ENCODE results near the gene KCNK5. TPM values are rescaled to one million over a fixed set of nuclear protein-coding genes. Genes with fewer than 3 reads are reported as not detected.

The KCNK5 gene
- total and polyA plus RNA-seq, 2 donors (not counting 3 experiments of a cell fraction or from before 2014, with no cell fraction given): not detected

- dilution Hi-C loops (cut with MboI; ENCODE audit: extremely low pct_ligation_motif_present, low sequenced_read_pairs) (no loop called here), intact Hi-C loops (cut with micrococcal nuclease) (no loop called here)
- Histone ChIP-seq H4K20me1 (replicated peaks; ENCODE audit: control insufficient read depth, extremely low read depth, insufficient read depth, low read length) (no peaks in the 10 kb centered on the region), H3K4me1 (ENCODE audit: control insufficient read depth, extremely low read depth, insufficient read depth, low read length) (no peaks in the 10 kb centered on the region), H3K9me1 (replicated peaks; ENCODE audit: control insufficient read depth, extremely low read depth, insufficient read depth, low read length) (no peaks in the 10 kb centered on the region), H3K36me3 (ENCODE audit: control insufficient read depth in 2 of 2, extremely low read depth in 1 of 2, insufficient read depth in 2 of 2, low read length in 2 of 2) (no peaks in the 10 kb centered on the region), H3K4me3 (replicated peaks in 1 of 3; ENCODE audit: insufficient read depth in 1 of 3, low read depth in 1 of 3, low read length in 3 of 3) (no peak overlapping the region), H3K79me2 (ENCODE audit: control insufficient read depth, insufficient read depth, low read length) (no peaks in the 10 kb centered on the region), H2AFZ (ENCODE audit: low read depth, low read length) (no peak overlapping the region), H3K27ac (ENCODE audit: insufficient read depth, low read depth, low read length) (no peak overlapping the region), H3K9ac (replicated peaks; ENCODE audit: extremely low read depth, insufficient read depth, low read length) (no peak overlapping the region), H3K9me3 (replicated peaks; ENCODE audit: control insufficient read depth, insufficient read depth, low read length) (no peaks in the 10 kb centered on the region), H3K4me2 (ENCODE audit: insufficient read depth, low read length) (no peak overlapping the region), H3K27me3 (ENCODE audit: control insufficient read depth in 2 of 2, insufficient read depth in 2 of 2, low read length in 2 of 2) (no peaks in the 10 kb centered on the region)
- FAIRE-seq (no peak), DNase-seq (ENCODE audit: low read depth, low spot score) (no peak)
- CTCF ChIA-PET: no interaction called here
- no peak for TF ChIP-seq MAX (IDR thresholded peaks at IDR 0.05; ENCODE audit: insufficient read depth, insufficient read length)
- no peak for TF ChIP-seq JUN (IDR thresholded peaks at IDR 0.05; ENCODE audit: borderline replicate concordance, insufficient read depth, insufficient read length, low read depth)
- no peak for TF ChIP-seq POLR2A (IDR thresholded peaks at IDR 0.05; ENCODE audit: low read depth, low read length)
- TF ChIP-seq EZH2 (IDR thresholded peaks at IDR 0.05; ENCODE audit: borderline replicate concordance, low read depth, low read length, severe bottlenecking): no peak
- no peak for TF ChIP-seq CTCF (IDR thresholded peaks at IDR 0.05; ENCODE audit: extremely low read depth in 1 of 2, insufficient read depth in 1 of 2, low read depth in 1 of 2, low read length in 2 of 2)
- no peak for TF ChIP-seq FOS (IDR thresholded peaks at IDR 0.05; ENCODE audit: borderline replicate concordance, insufficient read depth, low read length)
- no peak for TF ChIP-seq MYC (IDR thresholded peaks at IDR 0.05; ENCODE audit: low read depth, low read length)
- TF ChIP-seq POLR2AphosphoS5 (IDR thresholded peaks at IDR 0.05; ENCODE audit: insufficient read depth, low read depth, low read length): no peak
- POLR2A ChIA-PET: no interaction called here
- no TSS peak for BruUV-seq (replicated peaks)
These were observed 15.0 kb downstream of the KCNK5 start for GRCh38 chr6:39214120-39214813.
